Astrocyte (in vitro differentiated cells and primary cell): Measurements from ENCODE around the gene KMT2C. TPM values are rescaled to one million over a fixed set of nuclear protein-coding genes. Genes with fewer than 3 reads are reported as not detected.
A peak's percentile ranks its signal among the peaks of the same experiment; 100 is the strongest.

Source experiments
- DNase-seq: peaks from one replicate; pipeline ENCODE4 v3.0.0-alpha.2; 2010; ENCODE audit warnings: low read depth
- FAIRE-seq: peaks from 2 replicates; lab custom pipeline; 2011; peaks lifted over from hg19 to GRCh38; lab: Jason Lieb, UNC
- H2AFZ ChIP-seq: 2 replicates; pipeline ENCODE4 v1.6.0; 2012; ENCODE audit warnings: low read depth, low read length, inconsistent platforms
- H3K27ac ChIP-seq: 2 replicates; pipeline ENCODE4 v1.5.1; 2011; ENCODE audit warnings: low read depth, low read length, inconsistent platforms
- H3K27me3 ChIP-seq: 2 replicates; pipeline ENCODE4 v1.6.0; 2011; ENCODE audit warnings: low read length, inconsistent platforms; ENCODE audit not compliant: insufficient read depth
- H3K36me3 ChIP-seq: 2 replicates; pipeline ENCODE4 v1.5.1; 2011; ENCODE audit warnings: low read length, inconsistent platforms; ENCODE audit not compliant: insufficient read depth
- H3K4me1 ChIP-seq: 2 replicates; pipeline ENCODE4 v1.5.1; 2011; ENCODE audit warnings: low read length, inconsistent platforms; ENCODE audit not compliant: insufficient read depth
- H3K4me2 ChIP-seq: 2 replicates; pipeline ENCODE4 v1.6.0; 2012; ENCODE audit warnings: low read length, inconsistent platforms
- H3K4me3 ChIP-seq: 2 replicates; pipeline ENCODE4 v1.5.1; 2011; ENCODE audit warnings: low read depth, mild to moderate bottlenecking, low read length, inconsistent platforms; ENCODE audit not compliant: insufficient read depth
- H3K79me2 ChIP-seq: 2 replicates; pipeline ENCODE4 v1.6.0; 2012; ENCODE audit warnings: mild to moderate bottlenecking, low read length, inconsistent platforms; ENCODE audit not compliant: insufficient read depth
- H3K9ac ChIP-seq: 2 replicates; pipeline ENCODE4 v1.6.0; 2012; ENCODE audit warnings: mild to moderate bottlenecking, low read length, inconsistent platforms
- H3K9me3 ChIP-seq: 2 replicates; pipeline ENCODE4 v1.5.1; 2012; ENCODE audit warnings: low read depth, mild to moderate bottlenecking, low read length, inconsistent platforms; ENCODE audit not compliant: insufficient read depth
- H4K20me1 ChIP-seq: 2 replicates; pipeline ENCODE4 v1.6.0; 2012; ENCODE audit warnings: low read length, inconsistent platforms; ENCODE audit not compliant: insufficient read depth
- H3K27ac Mint-ChIP-seq: one replicate; pipeline ENCODE4 v1.8.0; 2021; ENCODE audit warnings: mild to moderate bottlenecking, mixed read lengths; ENCODE audit not compliant: unreplicated experiment
- H3K27me3 Mint-ChIP-seq: one replicate; pipeline ENCODE4 v1.8.0; 2021; ENCODE audit warnings: low read depth, mixed read lengths; ENCODE audit not compliant: unreplicated experiment
- H3K36me3 Mint-ChIP-seq: one replicate; pipeline ENCODE4 v1.8.0; 2021; ENCODE audit warnings: low read depth, mixed read lengths; ENCODE audit not compliant: unreplicated experiment
- H3K4me1 Mint-ChIP-seq: one replicate; pipeline ENCODE4 v1.8.0; 2021; ENCODE audit warnings: low read depth, mixed read lengths; ENCODE audit not compliant: unreplicated experiment
- H3K4me3 Mint-ChIP-seq: one replicate; pipeline ENCODE4 v1.8.0; 2021; ENCODE audit warnings: mild to moderate bottlenecking, moderate library complexity, mixed read lengths; ENCODE audit not compliant: unreplicated experiment
- H3K9me3 Mint-ChIP-seq: one replicate; pipeline ENCODE4 v1.8.0; 2021; ENCODE audit warnings: mild to moderate bottlenecking, mixed read lengths; ENCODE audit not compliant: unreplicated experiment
- EZH2 ChIP-seq: IDR thresholded peaks from 2 replicates; pipeline ENCODE4 v1.6.1; 2012; ENCODE audit warnings: mild to moderate bottlenecking, low read length, inconsistent platforms; ENCODE audit not compliant: insufficient read depth
- total RNA-seq: library from RNA; stranded (reverse); gene quantifications from 2 replicates; pipeline ENCODE4 v1.2.1, GENCODE V29; 2021
- TF ChIP-seq, protein P1 (sequence below): IDR thresholded peaks from 2 replicates; pipeline ENCODE4 v1.5.1; 2011; ENCODE audit warnings: low read depth, mild to moderate bottlenecking, inconsistent platforms, low read length, moderate library complexity; ENCODE audit not compliant: insufficient read depth

The KMT2C gene
- total RNA-seq, 1 donor from 2014 or later = 59.0 TPM

DNA sequence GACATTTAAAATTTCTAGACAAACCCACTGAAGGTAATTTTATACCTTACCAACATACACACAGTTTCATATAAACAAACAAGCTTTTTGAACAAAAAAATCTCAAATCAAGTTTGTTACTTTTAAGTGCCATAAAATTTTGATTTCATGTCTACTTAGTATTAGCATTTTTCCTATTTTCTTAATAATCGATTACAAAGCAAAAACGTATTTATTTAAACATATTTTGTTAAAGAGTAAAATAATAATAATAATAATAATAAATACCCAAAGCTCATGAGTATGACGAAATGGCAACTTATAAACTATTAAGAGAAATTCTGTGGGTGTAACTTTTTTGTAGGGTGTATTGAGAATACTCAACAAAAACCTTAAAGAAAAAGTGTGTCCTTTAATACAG is 232.7 kb downstream of the KMT2C start:
- H3K9me3 Mint-ChIP-seq = no peaks in the 10 kb centered on the region
- no peaks in the 10 kb centered on the region for H3K27me3 ChIP-seq
- H3K4me3 Mint-ChIP-seq = no peak overlapping the region
- H3K27ac ChIP-seq = no peak overlapping the region
- no peaks in the 10 kb centered on the region for H3K79me2 ChIP-seq
- H3K36me3 ChIP-seq = peaks cover under 1% of the 10 kb centered on the region
- no peak overlapping the region for H3K4me2 ChIP-seq
- peaks cover 4% of the 10 kb centered on the region for H3K4me1 ChIP-seq
- no peak overlapping the region for H3K4me3 ChIP-seq
- TF ChIP-seq EZH2 = no peak
- TF ChIP-seq, protein P1, sequence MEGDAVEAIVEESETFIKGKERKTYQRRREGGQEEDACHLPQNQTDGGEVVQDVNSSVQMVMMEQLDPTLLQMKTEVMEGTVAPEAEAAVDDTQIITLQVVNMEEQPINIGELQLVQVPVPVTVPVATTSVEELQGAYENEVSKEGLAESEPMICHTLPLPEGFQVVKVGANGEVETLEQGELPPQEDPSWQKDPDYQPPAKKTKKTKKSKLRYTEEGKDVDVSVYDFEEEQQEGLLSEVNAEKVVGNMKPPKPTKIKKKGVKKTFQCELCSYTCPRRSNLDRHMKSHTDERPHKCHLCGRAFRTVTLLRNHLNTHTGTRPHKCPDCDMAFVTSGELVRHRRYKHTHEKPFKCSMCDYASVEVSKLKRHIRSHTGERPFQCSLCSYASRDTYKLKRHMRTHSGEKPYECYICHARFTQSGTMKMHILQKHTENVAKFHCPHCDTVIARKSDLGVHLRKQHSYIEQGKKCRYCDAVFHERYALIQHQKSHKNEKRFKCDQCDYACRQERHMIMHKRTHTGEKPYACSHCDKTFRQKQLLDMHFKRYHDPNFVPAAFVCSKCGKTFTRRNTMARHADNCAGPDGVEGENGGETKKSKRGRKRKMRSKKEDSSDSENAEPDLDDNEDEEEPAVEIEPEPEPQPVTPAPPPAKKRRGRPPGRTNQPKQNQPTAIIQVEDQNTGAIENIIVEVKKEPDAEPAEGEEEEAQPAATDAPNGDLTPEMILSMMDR = no peak
- no peaks in the 10 kb centered on the region for H3K27me3 Mint-ChIP-seq
- DNase-seq (no peak), FAIRE-seq (no peak)
- H3K27ac Mint-ChIP-seq = no peak overlapping the region
- H3K9ac ChIP-seq = no peak overlapping the region
- no peaks in the 10 kb centered on the region for H4K20me1 ChIP-seq
- H3K9me3 ChIP-seq = no peaks in the 10 kb centered on the region
- peaks cover 22% of the 10 kb centered on the region for H3K4me1 Mint-ChIP-seq
- H3K36me3 Mint-ChIP-seq = peaks cover 8% of the 10 kb centered on the region
- no peak overlapping the region for H2AFZ ChIP-seq

DNA sequence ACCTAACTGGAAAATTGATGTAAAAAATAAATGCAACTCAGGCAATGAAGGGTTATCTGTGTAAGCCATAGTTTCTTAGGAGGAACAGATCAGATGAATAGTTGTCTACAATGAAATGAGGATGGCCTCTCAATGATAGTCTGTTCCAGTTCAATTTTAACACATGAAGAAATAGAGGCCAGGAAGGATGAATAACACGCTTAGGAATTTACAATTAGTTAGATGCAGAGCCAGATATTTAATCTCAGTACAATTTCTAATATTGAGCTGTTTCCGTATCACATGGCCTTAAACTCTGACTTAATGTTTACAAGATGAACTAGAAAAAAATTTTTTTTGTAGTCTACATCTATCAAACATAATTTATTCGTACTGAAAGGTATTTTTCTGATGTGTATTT is 233.7 kb downstream of the KMT2C start:
- H3K27me3 ChIP-seq = no peaks in the 10 kb centered on the region
- no peaks in the 10 kb centered on the region for H3K79me2 ChIP-seq
- H3K4me1 Mint-ChIP-seq = peaks cover 18% of the 10 kb centered on the region
- no peak overlapping the region for H3K4me3 ChIP-seq
- peak; percentile 69 for FAIRE-seq
- peak; percentile 63 for DNase-seq
- no peak overlapping the region for H3K4me3 Mint-ChIP-seq
- H3K27me3 Mint-ChIP-seq = no peaks in the 10 kb centered on the region
- H3K36me3 ChIP-seq = peaks cover 3% of the 10 kb centered on the region
- no peak overlapping the region for H3K9ac ChIP-seq
- no peaks in the 10 kb centered on the region for H4K20me1 ChIP-seq
- TF ChIP-seq, protein P1 = no peak
- no peak for TF ChIP-seq EZH2
- peaks cover 4% of the 10 kb centered on the region for H3K4me1 ChIP-seq
- H2AFZ ChIP-seq = no peak overlapping the region
- no peaks in the 10 kb centered on the region for H3K9me3 ChIP-seq
- no peak overlapping the region for H3K27ac ChIP-seq
- peaks cover 9% of the 10 kb centered on the region for H3K36me3 Mint-ChIP-seq
- H3K4me2 ChIP-seq = no peak overlapping the region
- H3K9me3 Mint-ChIP-seq = no peaks in the 10 kb centered on the region
- no peak overlapping the region for H3K27ac Mint-ChIP-seq

DNA sequence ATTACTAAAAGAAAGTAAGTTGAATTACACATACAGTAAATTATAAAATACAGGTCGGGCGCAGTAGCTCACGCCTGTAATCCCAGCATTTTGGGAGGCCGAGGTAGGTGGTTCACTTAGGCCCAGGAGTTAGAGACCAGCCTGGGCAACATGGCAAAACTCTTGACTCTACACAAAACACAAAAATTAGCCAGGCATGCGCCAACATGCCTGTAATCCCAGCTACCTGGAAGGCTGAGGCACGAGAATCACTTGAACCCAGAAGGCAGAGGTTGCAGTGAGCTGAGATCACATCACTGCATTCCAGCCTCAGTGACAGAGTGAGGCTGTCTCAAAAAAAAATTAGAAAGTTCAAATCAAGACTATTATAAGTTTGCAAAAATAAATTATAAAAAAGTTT is 235.4 kb downstream of the KMT2C start:
- Histone ChIP-seq H3K27me3 (no peaks in the 10 kb centered on the region), H3K4me3 (no peak overlapping the region), H3K79me2 (no peaks in the 10 kb centered on the region), H3K9ac (no peak overlapping the region), H3K27ac (no peak overlapping the region), H3K9me3 (no peaks in the 10 kb centered on the region), H2AFZ (no peak overlapping the region), H3K4me2 (no peak overlapping the region), H3K4me1 (peaks cover 4% of the 10 kb centered on the region), H4K20me1 (no peaks in the 10 kb centered on the region), H3K36me3 (peaks cover 3% of the 10 kb centered on the region)
- Mint-ChIP-seq H3K4me1 (peaks cover 11% of the 10 kb centered on the region), H3K27ac (peak overlapping the region; percentile 77), H3K9me3 (no peaks in the 10 kb centered on the region), H3K27me3 (no peaks in the 10 kb centered on the region), H3K4me3 (no peak overlapping the region), H3K36me3 (peaks cover 16% of the 10 kb centered on the region)
- DNase-seq (no peak), FAIRE-seq (no peak)
- no peak for TF ChIP-seq EZH2
- TF ChIP-seq, protein P1 = no peak
